SK-N-DZ (cell line): Measurements from ENCODE around the gene EPN2.

Source experiments
- DNase-seq: peaks from one replicate; pipeline ENCODE4 v3.0.0-alpha.2; 2015; ENCODE audit warnings: low spot score

EPN2 gene

GRCh38 chr17:19292377-19292711 is 55.2 kb downstream of the EPN2 start:
- DNase-seq, result no peak

GRCh38 chr17:19294443-19294842 is 57.3 kb downstream of the EPN2 start:
- DNase-seq, result no peak

GRCh38 chr17:19295473-19296135 is 58.4 kb downstream of the EPN2 start:
- DNase-seq, result no peak

GRCh38 chr17:19296786-19297778 is 59.9 kb downstream of the EPN2 start:
- DNase-seq, result no peak

GRCh38 chr17:19298569-19299213 is 61.5 kb downstream of the EPN2 start:
- DNase-seq, result no peak

- DNase-seq, result no peak
Observed at GRCh38 chr17:19299214-19299747, 62.1 kb downstream of the EPN2 start.

GRCh38 chr17:19299866-19300265 is 62.7 kb downstream of the EPN2 start:
- no peak for DNase-seq

GRCh38 chr17:19301274-19301951 is 64.2 kb downstream of the EPN2 start:
- no peak for DNase-seq

GRCh38 chr17:19301973-19302372 is 64.8 kb downstream of the EPN2 start:
- DNase-seq, result no peak

GRCh38 chr17:19302791-19303331 is 65.7 kb downstream of the EPN2 start:
- no peak for DNase-seq

- no peak for DNase-seq
Observed at GRCh38 chr17:19303367-19303776, 66.2 kb downstream of the EPN2 start.

- DNase-seq, result no peak
Observed at GRCh38 chr17:19304209-19304608, 67.0 kb downstream of the EPN2 start.

- DNase-seq, result no peak
Observed at GRCh38 chr17:19304751-19305150, 67.6 kb downstream of the EPN2 start.

GRCh38 chr17:19305256-19305655 is 68.1 kb downstream of the EPN2 start:
- no peak for DNase-seq

- no peak for DNase-seq
Observed at GRCh38 chr17:19305761-19306159, 68.6 kb downstream of the EPN2 start.

- DNase-seq, result no peak
Observed at GRCh38 chr17:19306160-19307111, 69.3 kb downstream of the EPN2 start.

GRCh38 chr17:19307521-19307920 is 70.4 kb downstream of the EPN2 start:
- DNase-seq, result no peak

GRCh38 chr17:19308398-19308797 is 71.2 kb downstream of the EPN2 start:
- DNase-seq, result no peak

GRCh38 chr17:19309701-19310100 is 72.5 kb downstream of the EPN2 start:
- DNase-seq, result no peak

GRCh38 chr17:19310151-19310550 is 73.0 kb downstream of the EPN2 start:
- no peak for DNase-seq
